Measurements from ENCODE around the gene NFKBIZ.
"Not testable (repeated sequence)": the region's sequence is repeated elsewhere in the genome, so short reads cannot be mapped to it uniquely, and the experiment has no call there.

NFKBIZ gene

GRCh38 chr3:101851850-101852714 lies 2.8 kb downstream of the NFKBIZ start:
- DNase-seq = no peak

GRCh38 chr3:101852983-101853840 lies 3.9 kb downstream of the NFKBIZ start:
- DNase-seq = no peak

- DNase-seq = no peak
These were observed 4.7 kb downstream of the NFKBIZ start for GRCh38 chr3:101853982-101854381.

- no peak for DNase-seq
These were observed 5.4 kb downstream of the NFKBIZ start for GRCh38 chr3:101854608-101855304.

GRCh38 chr3:101857301-101857741 lies 8.0 kb downstream of the NFKBIZ start:
- no peak for DNase-seq

- DNase-seq = no peak
These were observed 9.2 kb downstream of the NFKBIZ start for GRCh38 chr3:101858464-101859030.

- DNase-seq = no peak
These were observed 10.7 kb downstream of the NFKBIZ start for GRCh38 chr3:101859882-101860448.

- no peak for DNase-seq
These were observed 12.0 kb downstream of the NFKBIZ start for GRCh38 chr3:101861212-101861788.

GRCh38 chr3:101861789-101862415 lies 12.6 kb downstream of the NFKBIZ start:
- DNase-seq = no peak

GRCh38 chr3:101862416-101863165 lies 13.3 kb downstream of the NFKBIZ start:
- no peak for DNase-seq

- not testable (repeated sequence) for DNase-seq
These were observed 15.6 kb downstream of the NFKBIZ start for GRCh38 chr3:101864926-101865325.

- DNase-seq = no peak
These were observed 16.6 kb downstream of the NFKBIZ start for GRCh38 chr3:101865751-101866509.

GRCh38 chr3:101867511-101867910 lies 18.2 kb downstream of the NFKBIZ start:
- DNase-seq = no peak

- no peak for DNase-seq
These were observed 18.7 kb downstream of the NFKBIZ start for GRCh38 chr3:101867996-101868395.

GRCh38 chr3:101868534-101869464 lies 19.5 kb downstream of the NFKBIZ start:
- DNase-seq = no peak

- no peak for DNase-seq
These were observed 20.8 kb downstream of the NFKBIZ start for GRCh38 chr3:101870138-101870537.

- DNase-seq = no peak
These were observed 24.3 kb downstream of the NFKBIZ start for GRCh38 chr3:101873619-101874018.

GRCh38 chr3:101876142-101876541 lies 26.8 kb downstream of the NFKBIZ start:
- DNase-seq = no peak

- DNase-seq = no peak
These were observed 29.3 kb downstream of the NFKBIZ start for GRCh38 chr3:101878589-101878988.
